RKO (cell line): ENCODE results near the gene XRCC5.

ENCODE experiments used
- DNase-seq: peaks from one replicate; pipeline ENCODE4 v3.0.0-alpha.2; 2016; ENCODE audit warnings: low spot score

Gene XRCC5

DNA sequence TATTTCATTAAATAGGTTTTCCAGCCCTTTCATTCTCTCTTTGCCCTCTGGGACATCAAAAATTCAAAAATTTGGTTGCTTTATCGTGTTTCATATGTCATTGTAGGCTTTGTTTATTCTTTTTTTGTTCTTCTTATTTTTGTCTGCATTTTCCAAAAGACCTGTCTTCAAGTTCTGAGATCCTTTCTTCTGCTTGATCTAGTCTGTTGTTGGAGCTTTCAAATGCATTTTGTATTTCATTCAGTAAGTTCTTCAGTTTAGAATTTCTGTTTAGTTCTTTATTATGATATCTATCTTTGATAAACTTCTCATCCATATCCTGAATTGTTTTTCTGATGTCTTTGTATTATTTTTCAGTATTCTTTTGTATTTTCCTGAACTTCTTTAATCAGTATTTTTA, 123.6 kb downstream of the XRCC5 start:
- no peak for DNase-seq

DNA sequence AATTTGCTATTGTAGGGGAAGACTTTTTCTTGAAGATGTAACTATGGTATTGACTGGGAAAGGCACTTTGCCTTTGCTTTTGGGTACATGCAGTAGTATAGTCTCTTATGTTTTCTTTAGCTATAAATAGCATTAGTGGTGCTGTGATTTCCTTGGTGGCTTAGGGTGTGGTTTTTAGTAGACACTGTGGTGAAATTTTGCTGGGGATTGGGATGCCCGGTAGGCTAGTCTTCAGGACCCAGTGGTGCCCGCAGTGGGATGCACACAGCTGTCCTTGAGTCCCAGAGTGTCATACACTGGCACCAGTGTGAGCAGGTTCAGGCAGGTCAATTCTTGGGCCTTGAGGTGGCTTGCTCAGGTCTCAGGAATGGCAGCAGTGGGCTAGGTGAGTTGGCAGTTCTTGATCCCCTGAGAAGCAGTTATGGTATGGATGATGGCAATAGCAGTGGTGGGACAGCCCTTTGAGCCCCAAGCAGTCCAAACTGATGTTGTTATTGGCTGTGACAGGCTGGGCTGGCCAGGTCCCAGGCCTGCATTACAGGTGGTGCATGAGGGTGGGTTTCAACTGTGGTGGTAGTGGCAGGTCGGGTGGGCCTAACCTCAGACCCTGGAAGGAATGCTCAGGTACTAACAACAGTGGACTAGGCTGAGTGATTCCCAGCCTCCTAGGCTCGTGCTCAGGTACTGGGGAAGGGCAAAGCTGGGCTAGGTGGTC, 124.3 kb downstream of the XRCC5 start:
- no peak for DNase-seq

DNA sequence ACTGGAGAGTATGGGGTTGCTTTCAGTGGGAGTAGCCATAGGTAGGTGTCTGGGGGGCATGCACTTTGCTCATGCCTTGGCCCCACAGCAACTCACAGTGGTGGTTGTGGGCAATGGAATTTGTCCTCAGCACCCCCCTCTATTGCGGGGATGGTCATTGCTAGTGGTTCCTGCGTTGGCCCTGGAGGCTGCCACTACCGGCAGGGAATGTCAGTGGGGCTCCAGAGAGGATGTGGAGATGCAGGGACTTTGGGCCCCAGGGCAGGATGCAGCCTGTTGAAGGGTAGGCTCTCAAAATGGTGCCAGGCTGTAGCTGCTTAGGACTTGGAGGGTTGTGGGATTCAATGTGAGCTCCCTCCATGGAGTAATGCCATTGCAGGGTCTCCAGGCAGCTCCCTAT, 125.0 kb downstream of the XRCC5 start:
- DNase-seq, result no peak

GRCh38 chr2:216235462-216235861, 126.3 kb downstream of the XRCC5 start:
- no peak for DNase-seq

DNA sequence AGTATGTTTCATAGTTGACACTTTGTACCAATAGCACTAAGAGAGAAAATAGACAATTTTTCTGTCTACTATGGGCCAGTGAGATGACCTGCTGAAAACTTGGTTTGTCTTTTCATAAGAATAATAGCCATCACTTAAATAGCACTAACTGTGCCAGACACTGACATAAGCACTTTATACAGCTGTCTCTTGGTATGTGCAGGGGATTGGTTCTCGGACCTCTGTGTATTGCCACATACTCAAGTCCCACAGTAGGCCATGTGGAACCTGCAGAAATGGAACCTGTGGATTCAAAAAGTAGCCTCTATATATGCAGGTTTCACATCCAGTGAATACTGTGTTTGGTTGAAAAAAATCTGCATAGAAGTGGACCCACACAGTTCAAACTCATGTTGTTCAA, 126.7 kb downstream of the XRCC5 start:
- no peak for DNase-seq

- DNase-seq, result no peak
These were observed 127.3 kb downstream of the XRCC5 start for GRCh38 chr2:216236486-216236885.

DNA sequence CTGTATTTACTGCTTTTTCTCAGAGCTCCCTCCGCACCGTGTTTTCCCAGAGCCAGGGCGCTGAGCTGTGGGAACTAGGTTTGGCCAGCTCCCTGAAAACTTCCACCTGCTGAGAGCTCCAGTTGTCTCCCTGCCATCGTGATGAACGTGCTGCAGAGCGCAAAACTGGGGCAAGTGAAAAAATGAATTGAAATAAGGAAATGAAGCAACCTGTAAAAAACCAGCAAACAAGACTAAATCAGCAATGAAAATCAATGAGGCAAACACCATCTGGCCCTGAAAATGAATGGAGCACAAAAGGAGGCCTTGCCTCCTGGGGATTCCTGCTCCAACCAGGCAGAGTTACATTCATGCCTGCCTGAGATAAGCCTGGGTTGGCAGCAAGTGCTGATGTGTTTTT, 133.2 kb downstream of the XRCC5 start:
- DNase-seq, result no peak

DNA sequence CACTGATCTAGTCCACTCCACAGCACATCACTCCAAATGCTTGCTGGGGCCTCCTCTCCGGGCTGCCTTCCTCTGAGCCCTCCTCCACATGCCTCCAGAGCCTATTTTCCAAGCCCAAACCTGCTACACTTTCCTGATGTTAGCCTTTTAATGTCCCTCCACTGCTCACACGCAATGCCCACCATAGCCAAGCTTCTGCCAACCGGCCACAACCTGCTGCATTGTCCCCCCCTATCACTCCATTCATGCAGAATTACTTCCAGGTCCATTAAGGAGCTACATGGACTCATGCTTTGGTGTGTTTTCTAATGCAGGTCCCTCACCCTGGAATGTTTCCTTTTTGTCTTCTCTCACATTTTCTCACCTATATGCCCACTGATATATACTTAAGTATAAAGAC, 133.9 kb downstream of the XRCC5 start:
- DNase-seq, result no peak

- no peak for DNase-seq
These were observed 136.3 kb downstream of the XRCC5 start for GRCh38 chr2:216245391-216245975.

GRCh38 chr2:216246766-216247165, 137.6 kb downstream of the XRCC5 start:
- DNase-seq, result no peak
